Liver (tissue), 9 donors: ENCODE results near the gene TBX5. TPM values are rescaled to one million over a fixed set of nuclear protein-coding genes. Genes with fewer than 3 reads are reported as not detected.

Source experiments
- DNase-seq: peaks from one replicate; pipeline ENCODE4 v3.0.0-alpha.2; 2017; ENCODE audit warnings: low spot score
- H3K27ac ChIP-seq, 2 donors: one replicate each; pipeline ENCODE4 v1.7.0; 2013; ENCODE audit warnings: inconsistent platforms in 2 of 2, low read length in 2 of 2, control low read depth in 1 of 2, low read depth in 1 of 2, mild to moderate bottlenecking in 1 of 2
- H3K27me3 ChIP-seq, 4 donors: one replicate each; pipeline versions ENCODE4 v1.6.1 to v1.7.0; 2013; ENCODE audit warnings: low read length in 3 of 4, inconsistent platforms in 1 of 4, mild to moderate bottlenecking in 1 of 4, moderate library complexity in 1 of 4; ENCODE audit not compliant: control insufficient read depth in 4 of 4, insufficient read depth in 4 of 4
- H3K36me3 ChIP-seq, 4 donors: one replicate each; pipeline versions ENCODE4 v1.6.1 to v1.7.0; 2013; ENCODE audit warnings: low read length in 3 of 4, mild to moderate bottlenecking in 3 of 4, low read depth in 1 of 4, moderate library complexity in 1 of 4; ENCODE audit not compliant: control insufficient read depth in 4 of 4, insufficient read depth in 3 of 4
- H3K4me1 ChIP-seq, 4 donors: one replicate each; pipeline versions ENCODE4 v1.6.1 to v1.7.0; 2013; ENCODE audit warnings: low read length in 3 of 4, mild to moderate bottlenecking in 3 of 4, moderate library complexity in 1 of 4; ENCODE audit not compliant: control insufficient read depth in 4 of 4, insufficient read depth in 4 of 4
- H3K4me3 ChIP-seq, 3 donors: one replicate each; pipeline versions ENCODE4 v1.6.1 to v1.7.0; 2013; ENCODE audit warnings: low read length in 3 of 3, control low read depth in 1 of 3, low read depth in 1 of 3, mild to moderate bottlenecking in 1 of 3
- H3K9ac ChIP-seq, 2 donors: one replicate each; pipeline ENCODE4 v1.7.0; 2013; ENCODE audit warnings: low read length in 2 of 2, mild to moderate bottlenecking in 2 of 2, moderate library complexity in 2 of 2, control low read depth in 1 of 2, low read depth in 1 of 2
- H3K9me3 ChIP-seq, 4 donors: one replicate each; pipeline versions ENCODE4 v1.6.1 to v1.7.0; 2013; ENCODE audit warnings: low read length in 3 of 4; ENCODE audit not compliant: control insufficient read depth in 4 of 4
- ATF3 ChIP-seq: IDR thresholded peaks from 2 replicates; pipeline ENCODE4 v1.6.1; 2016; ENCODE audit warnings: antibody characterized with exemption
- CTCF ChIP-seq: fragments of 150-350 bp; IDR thresholded peaks from 2 replicates; pipeline ENCODE4 v1.5.1; 2017; ENCODE audit warnings: improper control_type of control experiment, low read depth, low read length; ENCODE audit not compliant: missing input control
- EGR1 ChIP-seq, 2 donors: IDR thresholded peaks; 2 replicates each; pipeline ENCODE4 v1.6.1; 2016 to 2018; ENCODE audit warnings: antibody characterized with exemption in 2 of 2, low read depth in 2 of 2
- FOXA1 ChIP-seq: IDR thresholded peaks from 2 replicates; pipeline ENCODE4 v1.6.1; 2016; ENCODE audit warnings: antibody characterized with exemption
- FOXA2 ChIP-seq: IDR thresholded peaks from 2 replicates; pipeline ENCODE4 v1.6.1; 2016; ENCODE audit warnings: antibody characterized with exemption
- GABPA ChIP-seq, 2 donors: IDR thresholded peaks in 1 of 2; conservative IDR thresholded peaks in 1 of 2; 2 replicates each; pipeline ENCODE4 v1.6.1; 2016; ENCODE audit warnings: antibody characterized with exemption in 2 of 2, mild to moderate bottlenecking in 1 of 2, moderate library complexity in 1 of 2
- HNF4A ChIP-seq, 2 donors: conservative IDR thresholded peaks; 2 replicates each; pipeline ENCODE4 v1.6.1; 2016; ENCODE audit warnings: antibody characterized with exemption in 2 of 2, mild to moderate bottlenecking in 2 of 2
- HNF4G ChIP-seq: IDR thresholded peaks from 2 replicates; pipeline ENCODE4 v1.6.1; 2016; ENCODE audit warnings: antibody characterized with exemption
- JUND ChIP-seq, 2 donors: IDR thresholded peaks; 2 replicates each; pipeline ENCODE4 v1.6.1; 2016; ENCODE audit warnings: antibody characterized with exemption in 2 of 2
- MAX ChIP-seq: IDR thresholded peaks from 2 replicates; pipeline ENCODE4 v1.6.1; 2016; ENCODE audit warnings: antibody characterized with exemption
- NR2F2 ChIP-seq: IDR thresholded peaks from 2 replicates; pipeline ENCODE4 v1.6.1; 2016; ENCODE audit warnings: antibody characterized with exemption
- RAD21 ChIP-seq, 2 donors: IDR thresholded peaks; 2 replicates each; pipeline ENCODE4 v1.6.1; 2016; ENCODE audit warnings: antibody characterized with exemption in 2 of 2, mild to moderate bottlenecking in 2 of 2
- RXRA ChIP-seq, 2 donors: IDR thresholded peaks; 2 replicates each; pipeline ENCODE4 v1.6.1; 2017 to 2018; ENCODE audit warnings: antibody characterized with exemption in 2 of 2, mild to moderate bottlenecking in 1 of 2
- SP1 ChIP-seq: IDR thresholded peaks from 2 replicates; pipeline ENCODE4 v1.6.1; 2018; ENCODE audit warnings: antibody characterized with exemption, mild to moderate bottlenecking
- TAF1 ChIP-seq: conservative IDR thresholded peaks from 2 replicates; pipeline ENCODE4 v1.6.1; 2016; ENCODE audit warnings: antibody characterized with exemption, mild to moderate bottlenecking
- YY1 ChIP-seq: IDR thresholded peaks from 2 replicates; pipeline ENCODE4 v1.6.1; 2016; ENCODE audit warnings: antibody characterized with exemption, mild to moderate bottlenecking
- ZBTB33 ChIP-seq: IDR thresholded peaks from 2 replicates; pipeline ENCODE4 v1.6.1; 2016; ENCODE audit warnings: antibody characterized with exemption
- WGBS: extraction: QIAGEN DNeasy Blood & Tissue Kit; methylation state at CpG from one replicate; pipeline ENCODE4 v1.1.7; 2013; 5-methylcytosine and 5-hydroxymethylcytosine counted together
- polyA plus RNA-seq, 2 donors: library from polyadenylated mRNA; stranded (reverse) in 1 of 2; unstranded in 1 of 2; fragments of 200-250 nt in 1 of 2; fragments of >200 nt in 1 of 2; fragmentation: Nextera tagmentation in 1 of 2; extraction: Ambion mirVana in 1 of 2; gene quantifications; one replicate each; pipeline versions ENCODE4 v1.2.1 to v1.2.3, GENCODE V29; 2013 to 2015
- total RNA-seq, 2 donors: library from RNA; depleted of rRNA; stranded (reverse); fragments of >200 nt; gene quantifications; one replicate each; pipeline ENCODE4 v1.2.3, GENCODE V29; 2014
- TF ChIP-seq, protein P1 (sequence below): IDR thresholded peaks from 2 replicates; pipeline ENCODE4 v1.6.1; 2016; ENCODE audit warnings: antibody characterized with exemption, mild to moderate bottlenecking
- donor health status: healthy.
- donor health status: healthy.
- donor health status: healthy.
- donor health status: healthy.
- donor health status: healthy.

TBX5 gene
- total and polyA plus RNA-seq, 4 donors = 0.03 TPM; not detected in 3

DNA sequence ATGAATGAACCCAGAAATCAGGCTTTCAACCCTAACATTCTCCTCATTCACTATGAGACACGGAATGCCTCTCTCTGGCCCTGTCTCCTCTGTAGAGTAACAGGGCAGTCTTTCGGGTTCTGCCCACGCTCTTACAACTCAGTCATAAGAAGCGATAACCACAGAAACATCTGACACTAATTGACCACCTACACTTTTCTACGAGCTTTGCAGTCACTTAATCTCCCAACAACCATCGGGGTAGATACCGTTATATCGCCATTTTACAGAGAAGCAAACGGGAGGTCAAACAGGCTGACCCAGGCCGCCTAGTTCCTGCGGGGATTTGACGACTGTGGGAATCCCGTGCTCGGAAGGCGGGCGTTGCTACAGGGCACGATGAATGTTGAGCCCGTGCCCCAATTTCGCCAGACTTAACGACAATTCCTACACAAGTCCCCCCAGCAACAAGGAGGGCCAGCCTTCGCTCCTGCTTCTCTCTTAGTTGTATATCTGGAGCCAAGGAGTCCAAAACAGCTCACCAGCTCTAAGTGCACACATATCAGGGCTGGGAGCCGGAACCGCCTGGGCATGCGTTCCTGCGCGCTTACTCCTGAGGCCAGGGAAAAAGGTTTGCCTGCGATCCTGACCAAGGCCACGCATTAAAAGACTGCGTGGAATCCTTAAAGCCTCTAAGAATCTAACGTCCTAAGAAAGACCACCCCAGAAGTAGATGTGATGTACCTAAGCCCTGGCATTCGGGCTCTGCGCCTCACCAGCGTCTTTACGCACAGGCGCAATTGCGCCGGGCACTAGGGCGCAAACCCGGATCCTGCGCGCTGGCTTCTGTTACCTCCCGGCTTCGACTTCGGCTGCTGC is 38.7 kb upstream of the TBX5 start:
- peaks cover 0 to 8% (median 2%) of the 10 kb centered on the region in 4 donors for H3K4me1 ChIP-seq
- no peak overlapping the region for H3K27ac ChIP-seq
- H3K36me3 ChIP-seq = no peaks in the 10 kb centered on the region
- H3K4me3 ChIP-seq = no peak overlapping the region
- DNase-seq = no peak
- no peak overlapping the region for H3K9ac ChIP-seq
- peaks cover 7 to 40% (median 30%) of the 10 kb centered on the region in 4 donors for H3K27me3 ChIP-seq
- TF ChIP-seq SP1 (no peak), MAX (no peak), YY1 (no peak)
- H3K9me3 ChIP-seq = no peaks in the 10 kb centered on the region
- 5% methylated on average over 44 of the region's 44 CpGs for WGBS

DNA sequence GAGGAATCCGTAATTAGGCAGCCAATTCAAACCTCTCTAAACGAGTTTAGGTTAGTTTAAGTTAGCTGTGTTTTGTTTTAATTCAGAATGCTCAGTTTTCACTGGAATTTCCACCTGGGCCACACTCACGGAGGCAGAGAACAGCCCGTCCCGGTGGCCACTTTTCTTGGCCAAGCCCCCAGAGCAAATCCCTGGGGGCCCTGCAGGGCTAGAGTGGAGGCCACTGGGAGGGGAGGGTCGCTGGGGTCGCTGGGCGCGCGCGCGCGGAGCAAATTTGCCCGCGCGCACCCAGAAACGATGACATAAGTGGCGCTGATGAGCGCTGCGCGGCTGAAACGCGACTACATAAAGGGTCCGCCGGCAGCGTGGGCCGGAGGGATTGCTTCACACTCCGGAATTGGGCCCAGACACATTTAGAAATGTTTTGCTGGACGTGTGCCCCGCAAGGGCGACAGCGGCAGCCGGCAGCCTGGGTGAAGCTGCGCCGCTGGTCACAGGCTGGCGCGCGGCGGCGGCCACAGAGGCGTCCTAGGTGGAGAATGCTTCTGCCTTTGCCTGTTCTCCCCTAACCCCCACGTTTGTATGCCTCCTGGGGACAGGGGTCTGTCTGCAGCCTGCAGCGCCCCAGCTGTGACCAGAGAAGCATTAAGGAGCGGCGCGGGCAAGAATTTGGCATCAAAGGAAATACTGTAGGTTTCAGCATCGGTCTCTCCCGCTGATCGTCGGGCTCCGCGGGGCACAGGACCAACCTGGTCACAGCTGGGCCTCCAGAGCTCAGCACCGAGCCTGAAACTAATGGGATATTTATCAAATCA is 37.9 kb upstream of the TBX5 start:
- Histone ChIP-seq H3K4me3 (no peak overlapping the region), H3K9ac (no peak overlapping the region), H3K9me3 (no peaks in the 10 kb centered on the region), H3K36me3 (no peaks in the 10 kb centered on the region), H3K27me3 (peaks cover 7 to 46% (median 31%) of the 10 kb centered on the region in 4 donors), H3K27ac (no peak overlapping the region), H3K4me1 (peaks cover 0 to 8% (median 2%) of the 10 kb centered on the region in 4 donors)
- no peak for TF ChIP-seq JUND (IDR thresholded peaks at IDR 0.05)
- no peak for TF ChIP-seq ZBTB33
- TF ChIP-seq, protein P1, sequence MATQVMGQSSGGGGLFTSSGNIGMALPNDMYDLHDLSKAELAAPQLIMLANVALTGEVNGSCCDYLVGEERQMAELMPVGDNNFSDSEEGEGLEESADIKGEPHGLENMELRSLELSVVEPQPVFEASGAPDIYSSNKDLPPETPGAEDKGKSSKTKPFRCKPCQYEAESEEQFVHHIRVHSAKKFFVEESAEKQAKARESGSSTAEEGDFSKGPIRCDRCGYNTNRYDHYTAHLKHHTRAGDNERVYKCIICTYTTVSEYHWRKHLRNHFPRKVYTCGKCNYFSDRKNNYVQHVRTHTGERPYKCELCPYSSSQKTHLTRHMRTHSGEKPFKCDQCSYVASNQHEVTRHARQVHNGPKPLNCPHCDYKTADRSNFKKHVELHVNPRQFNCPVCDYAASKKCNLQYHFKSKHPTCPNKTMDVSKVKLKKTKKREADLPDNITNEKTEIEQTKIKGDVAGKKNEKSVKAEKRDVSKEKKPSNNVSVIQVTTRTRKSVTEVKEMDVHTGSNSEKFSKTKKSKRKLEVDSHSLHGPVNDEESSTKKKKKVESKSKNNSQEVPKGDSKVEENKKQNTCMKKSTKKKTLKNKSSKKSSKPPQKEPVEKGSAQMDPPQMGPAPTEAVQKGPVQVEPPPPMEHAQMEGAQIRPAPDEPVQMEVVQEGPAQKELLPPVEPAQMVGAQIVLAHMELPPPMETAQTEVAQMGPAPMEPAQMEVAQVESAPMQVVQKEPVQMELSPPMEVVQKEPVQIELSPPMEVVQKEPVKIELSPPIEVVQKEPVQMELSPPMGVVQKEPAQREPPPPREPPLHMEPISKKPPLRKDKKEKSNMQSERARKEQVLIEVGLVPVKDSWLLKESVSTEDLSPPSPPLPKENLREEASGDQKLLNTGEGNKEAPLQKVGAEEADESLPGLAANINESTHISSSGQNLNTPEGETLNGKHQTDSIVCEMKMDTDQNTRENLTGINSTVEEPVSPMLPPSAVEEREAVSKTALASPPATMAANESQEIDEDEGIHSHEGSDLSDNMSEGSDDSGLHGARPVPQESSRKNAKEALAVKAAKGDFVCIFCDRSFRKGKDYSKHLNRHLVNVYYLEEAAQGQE = no peak
- TF ChIP-seq HNF4A (conservative IDR thresholded peaks at IDR 0.05) = no peak
- no peak for TF ChIP-seq YY1
- no peak for TF ChIP-seq MAX
- no peak for TF ChIP-seq EGR1 (IDR thresholded peaks at IDR 0.05; ENCODE audit: low read depth in 2 of 2)
- TF ChIP-seq FOXA1 = no peak
- TF ChIP-seq RAD21 (IDR thresholded peaks at IDR 0.05) = no peak
- TF ChIP-seq RXRA (IDR thresholded peaks at IDR 0.05) = no peak
- TF ChIP-seq GABPA (IDR thresholded peaks at IDR 0.05 in 1 of 2, conservative IDR thresholded peaks at IDR 0.05 in 1 of 2) = no peak
- no peak for TF ChIP-seq TAF1
- TF ChIP-seq ATF3 = no peak
- TF ChIP-seq HNF4G = no peak
- no peak for TF ChIP-seq SP1
- TF ChIP-seq CTCF = no peak
- TF ChIP-seq NR2F2 = no peak
- TF ChIP-seq FOXA2 = no peak
- WGBS = 3% methylated on average over 53 of the region's 53 CpGs
- DNase-seq = no peak
